NCI-H2081 treated with DMSO at 0.1 percent for 48 hours (cell line): ENCODE results near the gene SNX3.
"Not testable (repeated sequence)": the region's sequence is repeated elsewhere in the genome, so short reads cannot be mapped to it uniquely, and the experiment has no call there.

ENCODE experiments used
- DNase-seq: peaks from one replicate; lab custom pipeline; 2025; lab: John Stamatoyannopoulos, UW

The SNX3 gene

GRCh38 chr6:108260126-108260808, 573 bp downstream of the SNX3 start:
- no peak for DNase-seq

DNA sequence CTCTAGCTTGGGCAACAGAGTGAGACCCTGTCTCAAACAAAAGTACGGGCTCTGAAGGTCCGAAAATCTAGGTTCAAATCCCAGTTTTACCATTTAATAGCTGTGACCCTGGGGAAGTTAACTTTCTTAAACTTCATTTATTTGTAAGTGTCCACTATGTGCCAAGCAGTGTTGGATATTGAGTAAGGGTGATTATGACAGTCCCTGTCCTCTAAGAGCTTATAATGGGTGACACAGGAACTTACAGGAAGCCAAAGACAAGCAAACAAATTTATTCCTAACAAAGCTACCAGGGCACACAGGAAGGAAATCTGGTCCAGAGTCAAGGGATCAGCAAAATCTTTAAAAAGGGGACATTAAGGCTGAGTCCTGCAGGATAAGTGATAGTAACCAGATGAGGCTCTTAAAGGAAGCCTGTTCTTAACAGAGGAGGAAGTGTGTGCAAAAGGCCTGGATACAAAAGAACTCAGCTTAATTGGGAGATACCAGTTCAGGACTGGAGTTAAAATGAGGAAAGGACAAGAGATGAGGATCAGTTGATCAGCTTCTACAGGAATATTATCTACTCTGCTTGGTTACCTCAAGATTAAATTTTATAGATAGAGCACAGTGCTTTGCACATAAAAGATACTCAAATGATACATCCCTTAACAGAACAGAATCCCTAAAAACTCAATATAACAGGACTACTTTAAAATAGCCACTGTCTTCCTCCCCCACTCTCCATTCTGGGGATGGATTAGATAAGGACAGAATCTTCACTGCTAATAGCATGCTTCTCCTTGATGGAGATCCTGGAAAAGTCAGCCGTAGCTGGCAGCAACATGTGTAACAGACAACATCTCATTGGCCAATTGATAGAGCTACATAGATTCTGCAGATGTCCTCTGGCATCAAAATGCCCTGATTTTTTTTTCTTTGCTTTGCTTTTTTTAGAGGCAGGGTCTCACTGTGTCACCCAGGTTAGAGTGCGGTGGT, 6.1 kb downstream of the SNX3 start:
- DNase-seq = no peak

DNA sequence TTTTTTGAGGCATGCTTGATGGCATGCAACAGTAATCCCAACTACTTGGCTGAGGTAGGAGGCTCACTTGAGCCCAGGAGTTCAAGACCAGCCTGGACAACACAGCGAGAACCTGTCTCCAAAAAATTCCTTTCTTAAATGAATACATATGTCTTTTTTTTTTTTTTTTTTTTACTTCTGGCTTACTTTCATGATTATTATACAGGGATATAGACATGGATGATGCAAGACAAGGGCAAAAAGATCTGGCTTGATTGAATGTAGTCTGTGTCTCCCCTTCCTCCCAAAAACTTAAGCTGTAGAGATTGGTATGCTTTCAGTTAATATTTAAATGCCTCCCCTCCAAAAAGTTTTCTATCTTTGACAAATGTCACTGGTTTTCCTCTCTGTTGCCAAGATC, 7.6 kb downstream of the SNX3 start:
- no peak for DNase-seq

DNA sequence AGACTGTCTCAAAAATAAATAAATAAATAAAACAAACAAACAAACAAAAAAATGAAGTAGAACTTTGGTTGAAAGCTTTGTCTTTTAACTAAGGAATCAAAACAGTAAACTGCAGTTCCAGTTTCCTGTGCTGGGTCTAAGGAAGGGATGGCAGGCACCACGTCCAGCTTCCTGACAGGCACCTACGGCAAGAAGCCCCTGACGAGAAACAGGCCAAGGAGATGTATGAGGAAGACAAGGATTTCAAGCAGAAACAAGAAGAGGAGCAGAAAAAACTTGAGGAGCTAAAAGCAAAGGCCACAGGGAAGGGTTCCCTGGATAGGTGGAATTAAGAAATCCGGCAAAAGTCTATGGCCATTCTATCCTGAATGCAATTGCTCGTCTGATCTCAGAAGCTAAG, 8.8 kb downstream of the SNX3 start:
- DNase-seq = no peak

DNA sequence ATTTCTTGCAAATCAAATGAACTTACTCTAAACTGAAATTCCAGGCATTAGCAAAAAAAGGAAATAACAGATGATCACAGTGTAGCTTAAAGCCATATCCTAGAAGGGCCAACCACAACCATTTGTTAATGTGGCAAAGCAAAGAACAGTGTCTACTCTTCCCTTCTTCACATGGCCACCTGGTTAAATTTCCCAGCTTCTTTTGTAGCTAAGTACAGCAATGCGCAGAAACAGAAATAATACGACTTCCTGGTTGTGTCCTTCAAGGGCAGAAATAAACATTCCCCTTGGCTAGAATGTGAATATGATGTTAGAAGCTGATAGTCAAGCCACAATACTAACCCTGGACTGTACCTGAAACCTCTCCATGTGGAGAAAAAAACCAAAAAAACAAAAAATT, 9.6 kb downstream of the SNX3 start:
- no peak for DNase-seq

DNA sequence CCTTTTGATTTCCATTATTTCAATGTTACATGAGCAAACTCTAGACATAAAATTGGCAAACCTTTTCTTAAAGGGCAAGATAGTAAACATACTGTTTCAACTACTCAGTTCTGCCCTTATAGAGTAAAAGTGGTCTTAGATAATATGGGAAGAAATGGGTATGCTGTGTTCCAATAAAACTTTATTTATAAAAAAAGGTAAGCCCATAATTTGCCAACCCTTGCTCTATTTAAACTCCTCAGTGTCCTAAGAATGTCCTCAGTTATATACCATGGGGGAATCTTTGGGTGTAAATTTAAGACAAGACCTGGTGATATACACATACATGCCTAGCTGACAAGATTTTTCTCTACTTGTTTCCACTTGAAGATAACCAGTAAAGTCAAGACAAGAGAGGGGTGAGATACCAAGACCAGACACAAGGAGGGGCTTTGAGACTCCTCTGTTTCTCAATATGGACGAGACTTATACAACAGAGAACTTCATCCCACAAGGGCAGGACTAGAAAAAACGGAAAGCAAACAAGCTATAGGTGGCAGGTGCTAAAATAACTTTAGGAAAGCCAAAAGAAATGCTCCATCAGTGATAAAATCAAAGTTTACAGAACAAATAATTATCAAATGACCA, 10.5 kb downstream of the SNX3 start:
- no peak for DNase-seq

GRCh38 chr6:108247965-108248536, 12.8 kb downstream of the SNX3 start:
- no peak for DNase-seq

DNA sequence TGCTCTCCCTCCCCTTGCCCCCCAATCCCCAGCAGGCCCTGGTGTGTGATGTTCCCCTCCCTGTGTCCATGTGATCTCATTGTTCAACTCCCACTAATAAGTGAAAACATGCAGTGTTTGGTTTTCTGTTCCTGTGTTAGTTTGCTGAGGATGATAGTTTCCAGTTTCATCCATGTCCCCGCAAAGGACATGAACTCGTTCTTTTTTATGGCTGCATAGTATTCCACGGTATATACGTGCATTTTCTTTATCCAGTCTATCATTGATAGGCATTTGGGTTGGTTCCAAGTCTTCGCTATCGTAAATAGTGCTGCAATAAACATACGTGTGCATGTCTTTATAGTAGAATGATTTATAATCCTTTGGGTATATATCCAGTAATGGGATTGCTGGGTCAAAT, 15.7 kb downstream of the SNX3 start:
- DNase-seq = not testable (repeated sequence)

- DNase-seq = no peak
Measured at GRCh38 chr6:108243836-108244235, 17.0 kb downstream of the SNX3 start.

GRCh38 chr6:108242721-108243120, 18.1 kb downstream of the SNX3 start:
- no peak for DNase-seq

DNA sequence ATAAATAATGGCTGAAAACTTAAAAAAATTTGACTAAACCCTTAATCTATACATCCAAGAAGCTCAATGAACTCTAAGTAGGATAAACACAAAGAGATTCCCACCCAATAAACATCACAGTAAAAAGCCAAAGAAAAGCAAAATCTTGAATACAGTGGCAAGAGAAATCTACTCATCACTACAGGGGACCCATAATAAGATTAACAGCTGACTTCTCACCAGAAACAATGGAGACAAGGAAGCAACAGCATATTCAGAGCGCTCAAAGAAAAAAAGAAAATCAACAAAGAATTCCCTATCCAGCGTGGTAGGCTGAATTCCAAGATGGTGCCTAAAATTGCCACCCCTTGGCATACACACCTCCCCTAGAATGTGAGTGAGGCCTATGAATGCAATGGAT, 18.6 kb downstream of the SNX3 start:
- no peak for DNase-seq

GRCh38 chr6:108238322-108238721, 22.5 kb downstream of the SNX3 start:
- DNase-seq = no peak

- DNase-seq = no peak
Measured at GRCh38 chr6:108236791-108237190, 24.0 kb downstream of the SNX3 start.

DNA sequence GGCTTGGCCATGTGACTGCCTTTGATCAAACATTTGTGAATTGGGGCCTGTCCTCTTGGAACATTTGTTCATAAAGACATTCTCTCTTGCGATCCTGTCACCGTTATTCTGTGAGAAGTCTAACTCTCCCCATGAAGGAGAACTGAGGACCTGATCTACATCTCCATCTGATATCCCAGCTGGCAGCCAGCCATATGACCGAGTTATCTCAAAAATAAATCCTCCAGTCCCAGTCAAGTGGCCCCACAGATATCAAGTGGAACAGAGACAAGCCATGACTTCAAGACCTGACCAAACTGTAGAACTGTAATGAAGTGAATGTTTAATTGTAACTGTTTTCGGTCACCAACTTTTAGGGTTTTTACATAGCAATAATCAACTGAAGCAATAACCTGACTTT, 25.7 kb downstream of the SNX3 start:
- no peak for DNase-seq

DNA sequence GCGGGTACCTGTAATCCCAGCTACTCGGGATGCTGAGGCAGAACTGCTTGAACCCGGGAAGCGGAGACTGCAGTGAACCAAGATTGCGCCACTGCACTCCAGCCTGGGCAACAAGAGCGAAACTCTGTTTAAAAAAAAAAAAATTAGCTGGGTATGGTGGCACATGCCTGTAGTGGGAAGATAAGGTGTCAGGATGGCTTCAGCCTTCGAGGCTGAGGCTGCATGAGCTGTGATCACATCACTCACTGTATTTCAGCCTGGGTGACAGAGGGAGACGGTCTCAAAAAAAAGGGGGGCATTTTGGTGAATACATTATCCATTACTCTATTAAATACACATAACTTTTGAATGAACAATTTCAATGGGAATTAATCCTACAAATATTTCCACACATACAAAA, 32.4 kb downstream of the SNX3 start:
- DNase-seq = no peak

- no peak for DNase-seq
Measured at GRCh38 chr6:108227290-108227689, 33.5 kb downstream of the SNX3 start.

GRCh38 chr6:108222504-108222903, 38.3 kb downstream of the SNX3 start:
- DNase-seq = no peak

- DNase-seq = no peak
Measured at GRCh38 chr6:108222064-108222463, 38.8 kb downstream of the SNX3 start.

- DNase-seq = no peak
Measured at GRCh38 chr6:108211671-108212070, 49.2 kb downstream of the SNX3 start.

DNA sequence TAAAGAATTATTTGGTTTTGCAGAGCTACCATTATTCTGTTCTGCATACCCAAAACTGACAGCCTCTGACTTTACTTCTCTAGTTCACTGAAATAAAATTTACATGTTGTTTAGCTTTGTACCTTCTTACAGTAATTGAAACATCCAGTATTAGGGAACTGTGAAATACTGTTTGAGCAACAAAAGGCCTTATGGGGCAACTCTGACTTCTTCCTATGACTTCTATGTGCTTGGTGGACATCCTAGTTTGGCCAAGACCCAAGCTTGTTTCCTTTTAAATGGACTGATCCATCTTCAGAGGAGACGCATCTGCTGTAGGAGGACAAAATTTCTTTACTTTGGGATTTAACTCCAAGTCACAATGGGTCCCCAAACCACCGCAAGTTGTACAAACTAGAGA, 50.3 kb downstream of the SNX3 start:
- DNase-seq = no peak

DNA sequence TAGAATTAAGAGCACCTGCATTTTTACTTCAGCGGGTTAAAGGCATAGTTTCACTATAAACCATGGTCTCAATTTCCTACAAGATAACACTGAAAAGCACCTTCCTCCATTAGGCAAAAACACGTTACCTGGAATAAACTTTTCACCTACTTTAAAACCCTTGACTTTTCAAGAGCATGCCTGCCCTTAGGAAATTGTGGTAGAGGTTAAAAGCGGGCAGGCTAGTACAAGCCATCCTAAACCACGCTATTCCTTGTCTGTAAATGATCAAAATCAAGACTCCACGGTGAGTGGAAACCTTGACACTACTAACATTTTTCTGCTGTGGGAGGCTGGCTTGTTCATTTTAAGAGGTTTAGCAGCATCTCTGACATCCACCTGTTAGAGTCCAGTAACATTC, 51.1 kb downstream of the SNX3 start:
- no peak for DNase-seq

GRCh38 chr6:108207013-108207412, 53.8 kb downstream of the SNX3 start:
- no peak for DNase-seq
